Activated CD4-positive, alpha-beta memory T cell treated with anti-CD3 and anti-CD28 coated beads for 36 hours (primary cell): ENCODE data around the gene HLA-DQA1. TPM values are rescaled to one million over a fixed set of nuclear protein-coding genes. Genes with fewer than 3 reads are reported as not detected.

Source experiments
- CTCF ChIA-PET: fragments of 350-600 bp; sonication (Branson Sonifier 250); formaldehyde crosslinking; loops from one replicate; lab custom pipeline; 2021; ENCODE audit warnings: antibody characterized with exemption, inconsistent platforms; lab: Charles Lee
- POLR2A ChIA-PET: fragments of 350-600 bp; sonication (Branson Sonifier 250); formaldehyde crosslinking; loops from one replicate; lab custom pipeline; 2021; ENCODE audit warnings: antibody characterized with exemption; lab: Charles Lee
- DNase-seq: peaks from one replicate; pipeline ENCODE4 v3.0.0-alpha.2; 2020
- H3K27ac Mint-ChIP-seq: one replicate; pipeline ENCODE4 v1.8.0; 2021; ENCODE audit warnings: mixed read lengths
- H3K27me3 Mint-ChIP-seq: one replicate; pipeline ENCODE4 v1.8.0; 2021; ENCODE audit warnings: mixed read lengths
- H3K36me3 Mint-ChIP-seq: one replicate; pipeline ENCODE4 v1.8.0; 2021; ENCODE audit warnings: mixed read lengths
- H3K4me1 Mint-ChIP-seq: one replicate; pipeline ENCODE4 v1.8.0; 2021; ENCODE audit warnings: low read depth, mixed read lengths
- H3K4me3 Mint-ChIP-seq: one replicate; pipeline ENCODE4 v1.8.0; 2021; ENCODE audit warnings: mild to moderate bottlenecking, mixed read lengths
- H3K9me3 Mint-ChIP-seq: one replicate; pipeline ENCODE4 v1.8.0; 2021; ENCODE audit warnings: mixed read lengths
- intact Hi-C: fragments of 100-400 bp; cut with micrococcal nuclease; formaldehyde crosslinking; loops from one replicate; pipeline ENCODE4 v1.15.1; 2023
- total RNA-seq, 2 experiments: library from RNA; stranded (reverse); gene quantifications; one replicate each; pipeline ENCODE4 v1.2.3, GENCODE V29; 2021

Gene HLA-DQA1
- total RNA-seq, 2 experiments from 2014 or later = 0.97 to 1.4 TPM

DNA sequence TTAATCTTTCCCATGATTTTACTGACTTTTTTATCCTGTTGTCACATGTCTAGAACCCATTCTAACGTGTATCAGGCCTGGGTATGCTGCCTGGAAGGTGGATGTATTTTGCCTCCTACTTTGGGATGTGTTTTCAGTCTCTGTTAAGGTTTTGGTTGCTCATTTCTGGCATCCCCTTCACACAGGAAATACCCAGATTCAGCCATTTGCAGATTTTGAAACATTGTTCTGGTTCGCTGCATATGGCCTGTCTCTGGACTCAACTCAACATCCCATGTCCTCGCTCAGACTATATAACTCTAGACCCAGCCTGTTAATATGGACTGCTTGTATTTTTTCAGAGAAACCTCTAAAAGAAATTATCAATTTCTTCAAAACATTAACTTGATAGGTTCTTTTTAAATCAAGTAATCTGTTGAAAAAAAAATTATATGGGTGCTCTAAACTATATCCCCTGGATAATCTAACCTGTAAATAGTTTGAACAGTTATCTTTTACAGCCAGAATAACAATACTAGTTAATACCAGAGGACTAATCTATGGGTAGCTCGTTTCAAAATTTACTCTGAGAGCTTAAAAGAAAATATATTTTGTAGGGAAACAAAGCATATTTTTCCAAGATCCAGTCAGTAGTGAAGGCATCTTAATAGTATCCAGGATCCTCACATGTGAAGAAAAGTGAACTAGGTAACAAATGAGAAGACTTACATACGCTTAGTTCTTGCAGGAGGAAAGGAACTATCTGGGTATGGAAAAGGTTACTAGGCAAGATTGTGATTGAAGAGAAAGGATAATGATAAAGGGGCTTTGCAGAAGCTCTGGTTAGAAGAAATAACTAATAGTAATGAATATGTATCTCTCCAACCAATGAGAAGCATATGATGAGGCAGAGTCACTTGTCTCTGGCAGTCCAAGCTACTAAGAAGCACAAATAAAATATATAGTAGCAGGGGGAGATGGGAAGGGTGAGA, 52.6 kb downstream of the HLA-DQA1 start:
- peaks cover 18% of the 10 kb centered on the region for H3K4me1 Mint-ChIP-seq
- no peak overlapping the region for H3K4me3 Mint-ChIP-seq
- no peak overlapping the region for H3K27ac Mint-ChIP-seq
- intact Hi-C loops = loop anchor here (10.0 kb wide), 1 partner anchor 445 kb away; no protein-coding TSS in a partner anchor
- ChIA-PET POLR2A (no interaction called here), CTCF (interaction anchor here (0.7 to 1.7 kb wide), 3 partner anchors 11 to 276 kb away, joined by 3 to 9 read pairs (median 6); no protein-coding TSS in a partner anchor)
- H3K9me3 Mint-ChIP-seq = no peaks in the 10 kb centered on the region
- H3K36me3 Mint-ChIP-seq = no peaks in the 10 kb centered on the region
- DNase-seq = no peak
- peaks cover 6% of the 10 kb centered on the region for H3K27me3 Mint-ChIP-seq

DNA sequence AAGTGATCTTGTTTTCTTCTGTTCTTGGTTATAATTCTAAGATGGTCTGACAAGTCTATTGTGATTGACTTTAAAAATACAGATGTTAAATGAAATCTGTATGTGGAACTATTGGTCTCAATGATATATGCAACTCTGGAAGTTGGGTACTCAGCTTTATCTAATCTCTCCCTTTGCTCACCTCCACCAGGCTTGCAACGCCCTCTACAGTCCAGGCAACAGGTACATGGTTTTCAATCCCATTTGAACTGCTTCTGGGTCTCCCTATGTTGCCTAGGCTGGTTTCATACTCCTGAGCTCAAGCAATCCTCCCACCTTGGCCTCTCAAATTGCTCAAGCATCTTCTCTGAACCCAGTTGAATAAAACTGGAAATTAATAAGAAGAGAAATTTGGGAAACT, 54.8 kb downstream of the HLA-DQA1 start:
- Mint-ChIP-seq H3K4me1 (peaks cover 6% of the 10 kb centered on the region), H3K36me3 (no peaks in the 10 kb centered on the region), H3K9me3 (no peaks in the 10 kb centered on the region), H3K4me3 (no peak overlapping the region), H3K27me3 (peaks cover 9% of the 10 kb centered on the region), H3K27ac (no peak overlapping the region)
- intact Hi-C loops = loop anchor here (1.0 to 10.0 kb wide), 3 partner anchors 260 to 447 kb away; no protein-coding TSS in a partner anchor
- ChIA-PET POLR2A (no interaction called here), CTCF (interaction anchor here (0.5 to 1.7 kb wide), 15 partner anchors 9 to 279 kb away, joined by 3 to 12 read pairs (median 4); partner anchors contain the start of gene TAP2)
- DNase-seq = peak; percentile 65

Other genes starting within 250 kb of the HLA-DQA1 start
- not detected for gene BTNL2, start 230.2 kb upstream of the HLA-DQA1 start, total RNA-seq
- 1 to 10 TPM; 5.6 to 6.0 TPM for gene HLA-DRA, start 197.5 kb upstream of the HLA-DQA1 start, total RNA-seq
- gene HLA-DRB5, start 107.1 kb upstream of the HLA-DQA1 start, total RNA-seq = under 1 TPM; 0.48 to 0.82 TPM
- 1 to 10 TPM; 7.3 to 8.7 TPM for gene HLA-DRB1, start 47.6 kb upstream of the HLA-DQA1 start, total RNA-seq
- gene HLA-DQB1, start 29.3 kb downstream of the HLA-DQA1 start, total RNA-seq = 10 to 100 TPM in 1 of 2 experiments, 1 to 10 TPM in 1; 9.7 to 10.1 TPM
- gene HLA-DQA2, start 104.0 kb downstream of the HLA-DQA1 start, total RNA-seq = not detected
- gene HLA-DQB2, start 126.1 kb downstream of the HLA-DQA1 start, total RNA-seq = not detected
- 1 to 10 TPM; 1.3 to 1.7 TPM for gene HLA-DOB, start 179.6 kb downstream of the HLA-DQA1 start, total RNA-seq
- gene TAP2, start 201.3 kb downstream of the HLA-DQA1 start, total RNA-seq = 100 to 1,000 TPM; 134 to 143 TPM
- 100 to 1,000 TPM; 350 to 370 TPM for gene PSMB8, start 206.6 kb downstream of the HLA-DQA1 start, total RNA-seq
- gene TAP1, start 216.3 kb downstream of the HLA-DQA1 start, total RNA-seq = 100 to 1,000 TPM; 245 to 258 TPM
- gene PSMB9, start 216.8 kb downstream of the HLA-DQA1 start, total RNA-seq = 100 to 1,000 TPM; 296 to 302 TPM